CD14-positive monocyte (primary cell): Measurements from ENCODE around the gene STIM1. TPM values are rescaled to one million over a fixed set of nuclear protein-coding genes. Genes with fewer than 3 reads are reported as not detected.

ENCODE experiments used
- DNase-seq, 3 donors: peaks; one replicate each; pipeline ENCODE4 v3.0.0-alpha.2; 2011 to 2022
- H2AFZ ChIP-seq: 2 replicates; pipeline ENCODE4 v1.6.0; 2012; ENCODE audit warnings: mild to moderate bottlenecking, low read depth, low read length, inconsistent platforms; ENCODE audit not compliant: insufficient read depth, poor library complexity, severe bottlenecking
- H3K27ac ChIP-seq, 2 donors: 1 replicate in 1 of 2; 2 replicates in 1 of 2; pipeline ENCODE4 v1.5.1; 2012 to 2013; ENCODE audit warnings: low read length in 2 of 2, control low read depth in 1 of 2, inconsistent platforms in 1 of 2, low read depth in 1 of 2, mild to moderate bottlenecking in 1 of 2
- H3K27me3 ChIP-seq, 2 donors: one replicate each; pipeline versions ENCODE4 v1.6.0 to v1.6.1; 2011 to 2013; ENCODE audit warnings: low read length in 2 of 2; ENCODE audit not compliant: control insufficient read depth in 2 of 2, insufficient read depth in 2 of 2
- H3K36me3 ChIP-seq, 2 donors: replicated peaks in 1 of 2; 1 replicate in 1 of 2; 2 replicates in 1 of 2; pipeline versions ENCODE4 v1.5.1 to v1.6.1; 2012 to 2013; ENCODE audit warnings: low read length in 2 of 2, control low read depth in 1 of 2, inconsistent platforms in 1 of 2, mild to moderate bottlenecking in 1 of 2; ENCODE audit not compliant: insufficient read depth in 2 of 2, control insufficient read depth in 1 of 2
- H3K4me1 ChIP-seq, 2 donors: 1 replicate in 1 of 2; 2 replicates in 1 of 2; pipeline versions ENCODE4 v1.5.1 to v1.6.1; 2012 to 2013; ENCODE audit warnings: low read length in 2 of 2, control low read depth in 1 of 2, inconsistent platforms in 1 of 2, mild to moderate bottlenecking in 1 of 2, moderate library complexity in 1 of 2; ENCODE audit not compliant: insufficient read depth in 2 of 2, control insufficient read depth in 1 of 2
- H3K4me2 ChIP-seq: replicated peaks from 2 replicates; pipeline ENCODE3; 2012; ENCODE audit warnings: low read length, moderate library complexity, mild to moderate bottlenecking; ENCODE audit not compliant: poor library complexity, severe bottlenecking; ENCODE audit errors: extremely low read depth
- H3K4me3 ChIP-seq, 3 experiments: fragments of 200-600 bp in 1 of 3; sonication (generic) in 1 of 3; replicated peaks in 1 of 3; 1 replicate in 2 of 3; 2 replicates in 1 of 3; pipeline ENCODE4 v1.5.1; 2011 to 2013; ENCODE audit warnings: low read length in 3 of 3, mild to moderate bottlenecking in 3 of 3, control low read depth in 2 of 3, low read depth in 2 of 3, inconsistent platforms in 1 of 3, moderate library complexity in 1 of 3
- H3K79me2 ChIP-seq: 2 replicates; pipeline ENCODE4 v1.6.0; 2012; ENCODE audit warnings: mild to moderate bottlenecking, control low read depth, inconsistent platforms, low read length, moderate library complexity; ENCODE audit not compliant: insufficient read depth
- H3K9ac ChIP-seq: 2 replicates; pipeline ENCODE4 v1.6.0; 2017; ENCODE audit warnings: low read length, mild to moderate bottlenecking; ENCODE audit not compliant: insufficient read depth, poor library complexity, severe bottlenecking
- H3K9me3 ChIP-seq, 2 donors: replicated peaks in 1 of 2; 1 replicate in 1 of 2; 2 replicates in 1 of 2; pipeline versions ENCODE4 v1.5.1 to v1.6.1; 2012 to 2013; ENCODE audit warnings: low read length in 2 of 2, control low read depth in 1 of 2; ENCODE audit not compliant: control insufficient read depth in 1 of 2, insufficient read depth in 1 of 2
- H4K20me1 ChIP-seq: 2 replicates; pipeline ENCODE4 v1.6.0; 2012; ENCODE audit warnings: mild to moderate bottlenecking, low read length, control low read depth, moderate library complexity; ENCODE audit not compliant: insufficient read depth
- H3K27ac Mint-ChIP-seq, 7 donors: one replicate each; pipeline ENCODE4 v1.8.0; 2020; ENCODE audit warnings: mild to moderate bottlenecking in 7 of 7, mixed read lengths in 7 of 7, moderate library complexity in 6 of 7, inconsistent platforms in 2 of 7
- H3K27me3 Mint-ChIP-seq, 3 donors: one replicate each; pipeline ENCODE4 v1.8.0; 2021 to 2022; ENCODE audit warnings: low read depth in 3 of 3, mild to moderate bottlenecking in 3 of 3, mixed read lengths in 3 of 3, moderate library complexity in 3 of 3, inconsistent platforms in 1 of 3
- H3K36me3 Mint-ChIP-seq, 2 donors: one replicate each; pipeline ENCODE4 v1.8.0; 2020; ENCODE audit warnings: mixed read lengths in 2 of 2, inconsistent platforms in 1 of 2, mild to moderate bottlenecking in 1 of 2
- H3K4me1 Mint-ChIP-seq: one replicate; pipeline ENCODE4 v1.8.0; 2020; ENCODE audit warnings: mild to moderate bottlenecking, mixed read lengths
- H3K4me3 Mint-ChIP-seq, 2 donors: one replicate each; pipeline ENCODE4 v1.8.0; 2020; ENCODE audit warnings: mild to moderate bottlenecking in 2 of 2, mixed read lengths in 2 of 2, moderate library complexity in 1 of 2
- H3K9me3 Mint-ChIP-seq, 7 donors: one replicate each; pipeline ENCODE4 v1.8.0; 2020 to 2022; ENCODE audit warnings: mixed read lengths in 7 of 7, mild to moderate bottlenecking in 6 of 7, moderate library complexity in 6 of 7, inconsistent platforms in 2 of 7
- WGBS: methylation state at CpG from one replicate; pipeline ENCODE4 v1.1.5; 2013; ENCODE audit warnings: missing lambda C conversion rate; ENCODE audit not compliant: insufficient coverage; 5-methylcytosine and 5-hydroxymethylcytosine counted together
- intact Hi-C, 2 donors: fragments of 100-400 bp; cut with micrococcal nuclease; formaldehyde crosslinking; loops; one replicate each; pipeline versions ENCODE4 v1.15.0 to v1.15.1; 2023
- polyA plus RNA-seq, 3 donors: library from polyadenylated mRNA; depleted of rRNA in 1 of 3; unstranded in 2 of 3; stranded (reverse) in 1 of 3; fragments of 300-500 nt in 2 of 3; fragments of >200 nt in 1 of 3; fragmentation: Illumina TruSeq in 2 of 3; gene quantifications; 1 replicate in 2 of 3; 2 replicates in 1 of 3; pipeline ENCODE4 v1.2.3, GENCODE V29; 2012 to 2021
- TF ChIP-seq, protein P1 (sequence below): fragments of 200-600 bp; IDR thresholded peaks from one replicate; pipeline ENCODE4 v1.8.0; 2022; ENCODE audit warnings: antibody characterized with exemption, mild to moderate bottlenecking

Gene STIM1
- polyA plus RNA-seq, 3 donors: 14.0 to 68.6 (median 21.0) TPM

DNA sequence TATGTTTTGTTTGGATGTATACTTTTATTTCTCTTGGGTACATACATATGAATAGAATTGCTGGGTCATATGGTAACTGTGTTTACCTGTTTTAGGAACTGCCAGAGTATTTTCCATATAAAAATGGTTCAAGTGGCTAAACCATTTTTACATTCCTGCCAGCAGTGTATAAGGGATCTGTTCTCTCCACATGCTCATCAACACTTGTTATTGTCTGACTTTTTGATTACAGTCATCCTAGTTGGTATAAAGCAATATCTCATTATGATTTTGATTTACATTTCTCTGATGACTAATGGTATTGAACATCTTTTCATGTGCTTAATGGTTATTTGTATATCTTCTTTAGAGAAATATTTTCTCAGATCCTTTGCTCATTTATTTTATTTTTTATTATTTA lies 134.9 kb downstream of the STIM1 start:
- peaks cover 33 to 48% of the 10 kb centered on the region in 2 donors for H3K36me3 Mint-ChIP-seq
- Histone ChIP-seq H3K79me2 (peaks cover 90% of the 10 kb centered on the region), H3K36me3 (peaks cover 5% of the 10 kb centered on the region in 2 donors), H3K9ac (no peak overlapping the region), H3K4me3 (no peak overlapping the region), H3K27me3 (no peaks in the 10 kb centered on the region), H3K4me1 (no peaks in the 10 kb centered on the region), H4K20me1 (peaks cover 68% of the 10 kb centered on the region), H3K4me2 (no peak overlapping the region), H3K27ac (peak overlapping the region in 1 of 2 donors; percentile 38), H2AFZ (no peak overlapping the region), H3K9me3 (peaks cover 12 to 14% of the 10 kb centered on the region in 2 donors)
- DNase-seq: no peak
- peaks cover 11% of the 10 kb centered on the region for H3K4me1 Mint-ChIP-seq
- TF ChIP-seq, protein P1, sequence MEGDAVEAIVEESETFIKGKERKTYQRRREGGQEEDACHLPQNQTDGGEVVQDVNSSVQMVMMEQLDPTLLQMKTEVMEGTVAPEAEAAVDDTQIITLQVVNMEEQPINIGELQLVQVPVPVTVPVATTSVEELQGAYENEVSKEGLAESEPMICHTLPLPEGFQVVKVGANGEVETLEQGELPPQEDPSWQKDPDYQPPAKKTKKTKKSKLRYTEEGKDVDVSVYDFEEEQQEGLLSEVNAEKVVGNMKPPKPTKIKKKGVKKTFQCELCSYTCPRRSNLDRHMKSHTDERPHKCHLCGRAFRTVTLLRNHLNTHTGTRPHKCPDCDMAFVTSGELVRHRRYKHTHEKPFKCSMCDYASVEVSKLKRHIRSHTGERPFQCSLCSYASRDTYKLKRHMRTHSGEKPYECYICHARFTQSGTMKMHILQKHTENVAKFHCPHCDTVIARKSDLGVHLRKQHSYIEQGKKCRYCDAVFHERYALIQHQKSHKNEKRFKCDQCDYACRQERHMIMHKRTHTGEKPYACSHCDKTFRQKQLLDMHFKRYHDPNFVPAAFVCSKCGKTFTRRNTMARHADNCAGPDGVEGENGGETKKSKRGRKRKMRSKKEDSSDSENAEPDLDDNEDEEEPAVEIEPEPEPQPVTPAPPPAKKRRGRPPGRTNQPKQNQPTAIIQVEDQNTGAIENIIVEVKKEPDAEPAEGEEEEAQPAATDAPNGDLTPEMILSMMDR: no peak
- peaks cover 14 to 32% (median 20%) of the 10 kb centered on the region in 7 donors for H3K9me3 Mint-ChIP-seq
- peak overlapping the region in 1 of 7 donors; percentile 29 for H3K27ac Mint-ChIP-seq
- intact Hi-C loops: no loop called here
- H3K4me3 Mint-ChIP-seq: no peak overlapping the region
- H3K27me3 Mint-ChIP-seq: no peaks in the 10 kb centered on the region

- Histone ChIP-seq H3K9me3 (peaks cover 12 to 14% of the 10 kb centered on the region in 2 donors), H3K27me3 (no peaks in the 10 kb centered on the region), H3K79me2 (peaks cover 94% of the 10 kb centered on the region), H3K4me3 (no peak overlapping the region), H4K20me1 (peaks cover 69% of the 10 kb centered on the region), H3K4me2 (no peak overlapping the region), H3K4me1 (no peaks in the 10 kb centered on the region), H3K27ac (no peak overlapping the region), H2AFZ (no peak overlapping the region), H3K9ac (no peak overlapping the region), H3K36me3 (peaks cover 2 to 3% of the 10 kb centered on the region in 2 donors)
- H3K9me3 Mint-ChIP-seq: peaks cover 14 to 32% (median 20%) of the 10 kb centered on the region in 7 donors
- TF ChIP-seq, protein P1: no peak
- no peak for DNase-seq
- H3K4me1 Mint-ChIP-seq: peaks cover 9% of the 10 kb centered on the region
- WGBS: no CpG with 5 or more reads among the region's 1 CpG
- H3K27me3 Mint-ChIP-seq: no peaks in the 10 kb centered on the region
- no peak overlapping the region for H3K27ac Mint-ChIP-seq
- no peak overlapping the region for H3K4me3 Mint-ChIP-seq
- intact Hi-C loops: no loop called here
- H3K36me3 Mint-ChIP-seq: peaks cover 26 to 40% of the 10 kb centered on the region in 2 donors
Observed at GRCh38 chr11:3992964-3993363, 137.5 kb downstream of the STIM1 start.
